SIG-M5 treated with dmso at 0.1 percent for 504 hours (cell line): Measurements from ENCODE around the gene TNFRSF13B.
"Not testable (repeated sequence)": the region's sequence is repeated elsewhere in the genome, so short reads cannot be mapped to it uniquely, and the experiment has no call there.

Experiments
- DNase-seq: peaks from one replicate; lab custom pipeline; 2025; ENCODE audit not compliant: unreplicated experiment; lab: John Stamatoyannopoulos, UW

Gene TNFRSF13B

DNA sequence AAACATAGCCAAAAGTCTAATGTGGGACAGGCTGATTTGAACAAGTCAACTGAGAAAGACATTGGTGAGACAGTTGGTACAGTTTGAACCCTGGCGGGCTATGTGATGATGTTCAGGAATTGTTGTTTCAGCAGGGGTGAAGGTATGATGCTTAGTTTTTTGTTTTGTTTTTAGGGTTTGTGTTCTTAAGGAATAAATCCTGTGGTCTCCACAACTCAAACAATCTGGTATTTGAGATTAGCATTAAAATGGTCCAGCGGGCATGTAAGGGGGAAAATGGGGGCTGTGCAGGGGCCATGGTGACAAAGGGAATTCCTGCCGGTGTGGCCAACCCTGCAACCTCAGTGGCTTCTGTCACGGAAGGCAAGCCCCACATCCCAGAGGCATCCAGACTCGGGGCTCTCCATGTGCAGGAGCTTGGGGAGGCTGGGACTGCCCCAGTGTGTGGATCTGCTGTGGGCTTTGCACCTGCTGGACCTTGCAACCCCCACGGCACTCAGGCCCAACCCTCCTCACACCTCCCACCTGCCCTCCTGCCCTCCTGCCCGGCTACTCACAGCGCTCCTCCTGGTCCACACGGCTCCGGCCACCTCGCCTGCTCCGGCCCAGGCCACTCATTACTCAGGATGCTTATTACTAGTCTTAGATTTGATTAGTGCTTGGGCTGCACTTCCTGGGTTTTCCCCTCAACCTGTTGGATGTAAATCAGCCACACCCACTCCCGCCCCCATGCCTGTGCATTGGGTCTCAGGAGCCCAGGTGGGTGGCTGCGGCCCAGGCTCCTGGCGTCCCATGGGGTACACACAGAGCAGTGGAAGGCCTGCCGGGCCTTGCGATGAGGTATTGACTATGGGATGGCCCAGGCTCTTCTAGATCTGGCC, at the start of gene TNFRSF13B:
TNFRSF13B (minus strand) TSS at position 661 of the 881 bp plus-strand sequence; CDS start at position 618, 43 bp downstream.
- no peak for DNase-seq

DNA sequence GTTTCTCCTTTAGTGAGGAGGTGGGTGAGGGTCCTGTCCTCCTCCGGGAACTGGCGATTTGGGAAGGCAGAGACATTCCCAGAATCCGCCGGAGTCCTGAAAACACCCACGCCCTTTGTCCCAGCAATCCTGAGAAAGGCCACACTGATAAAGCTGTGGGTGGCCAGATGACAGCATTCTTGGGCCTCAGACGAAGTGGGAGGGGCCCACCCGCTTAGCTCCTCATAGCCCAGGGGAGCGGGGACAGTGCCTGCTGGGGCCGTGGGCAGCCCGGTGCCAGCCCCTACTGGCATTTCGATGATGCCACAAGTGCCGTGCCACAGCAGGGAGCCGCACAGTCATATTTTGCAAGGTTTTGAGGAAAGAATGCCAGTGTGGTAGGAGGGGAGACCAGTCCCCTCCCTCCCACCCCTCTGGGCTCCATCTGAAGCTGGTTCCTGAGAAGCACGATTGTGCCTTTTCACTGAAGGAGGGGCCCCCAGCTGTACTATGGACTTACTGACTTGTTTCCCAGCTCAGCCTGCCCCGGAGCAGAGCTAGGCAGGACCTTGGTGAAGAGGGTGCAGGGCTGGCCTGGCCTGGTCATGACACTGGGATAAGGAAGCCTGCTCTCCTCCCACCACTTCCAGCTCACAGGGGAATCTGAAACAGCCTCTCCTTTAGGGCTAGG, 49.4 kb upstream of the TNFRSF13B start:
- DNase-seq: no peak

DNA sequence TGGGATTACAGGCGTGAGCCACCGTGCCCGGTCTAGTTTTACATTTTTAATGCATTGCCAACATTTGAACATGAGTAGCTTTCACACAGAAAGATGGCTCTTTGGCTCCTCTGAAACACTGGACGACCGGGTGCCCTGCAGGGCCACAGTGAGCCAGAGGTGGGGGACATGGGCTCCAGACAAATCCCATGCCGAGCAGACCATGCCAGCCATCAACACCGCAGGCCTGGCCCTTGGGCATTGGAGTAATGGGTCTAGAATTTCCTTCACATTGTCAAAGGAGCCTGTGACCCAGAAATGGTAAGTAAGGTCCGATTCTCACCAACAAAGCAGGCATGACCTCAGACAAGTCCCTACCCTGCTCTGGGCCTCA, 48.9 kb upstream of the TNFRSF13B start:
- no peak for DNase-seq

DNA sequence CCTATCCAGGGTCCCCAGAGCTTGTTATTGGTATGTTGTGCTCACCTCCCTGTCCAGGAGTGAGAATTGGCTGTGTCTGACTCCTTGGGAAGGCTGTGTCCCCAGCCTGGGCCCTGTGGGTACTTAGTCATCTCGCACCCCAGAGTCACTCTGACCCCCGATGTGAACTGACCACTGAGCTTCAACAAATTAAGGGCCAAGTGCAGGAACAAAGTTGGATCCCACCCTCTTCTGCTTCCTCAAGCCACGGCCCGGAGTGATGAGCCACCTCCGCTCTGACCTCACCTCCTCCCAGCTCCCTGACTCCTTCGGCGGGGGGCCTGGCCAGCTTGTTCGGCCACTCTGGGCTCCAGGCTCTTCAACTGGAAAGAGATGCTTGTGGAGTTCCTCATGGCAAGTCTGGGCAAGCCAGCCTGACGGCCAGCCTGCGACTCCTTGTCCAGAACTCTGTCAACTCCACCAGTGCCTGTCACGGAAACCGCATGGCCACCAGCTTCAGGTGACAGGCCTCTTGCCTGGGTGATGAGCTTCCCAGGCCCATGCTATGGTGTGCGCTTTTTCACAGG, 48.1 kb upstream of the TNFRSF13B start:
- no peak for DNase-seq

DNA sequence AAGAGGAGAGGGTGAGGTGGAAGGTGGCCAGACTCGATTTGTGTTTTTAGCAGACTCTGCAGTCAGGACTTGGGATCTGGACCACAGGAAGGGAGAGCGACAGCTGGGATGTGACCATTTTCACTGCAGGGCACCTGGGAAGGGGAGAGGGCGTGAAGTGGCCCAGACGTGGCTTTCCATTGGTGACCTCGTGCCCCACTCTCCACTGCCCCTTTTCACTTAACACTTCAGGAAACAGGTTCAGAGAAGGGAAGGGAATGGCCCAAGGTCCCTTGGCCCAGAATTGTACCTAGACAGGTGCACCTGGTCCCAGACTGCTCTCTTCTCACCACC, 47.5 kb upstream of the TNFRSF13B start:
- DNase-seq: no peak

DNA sequence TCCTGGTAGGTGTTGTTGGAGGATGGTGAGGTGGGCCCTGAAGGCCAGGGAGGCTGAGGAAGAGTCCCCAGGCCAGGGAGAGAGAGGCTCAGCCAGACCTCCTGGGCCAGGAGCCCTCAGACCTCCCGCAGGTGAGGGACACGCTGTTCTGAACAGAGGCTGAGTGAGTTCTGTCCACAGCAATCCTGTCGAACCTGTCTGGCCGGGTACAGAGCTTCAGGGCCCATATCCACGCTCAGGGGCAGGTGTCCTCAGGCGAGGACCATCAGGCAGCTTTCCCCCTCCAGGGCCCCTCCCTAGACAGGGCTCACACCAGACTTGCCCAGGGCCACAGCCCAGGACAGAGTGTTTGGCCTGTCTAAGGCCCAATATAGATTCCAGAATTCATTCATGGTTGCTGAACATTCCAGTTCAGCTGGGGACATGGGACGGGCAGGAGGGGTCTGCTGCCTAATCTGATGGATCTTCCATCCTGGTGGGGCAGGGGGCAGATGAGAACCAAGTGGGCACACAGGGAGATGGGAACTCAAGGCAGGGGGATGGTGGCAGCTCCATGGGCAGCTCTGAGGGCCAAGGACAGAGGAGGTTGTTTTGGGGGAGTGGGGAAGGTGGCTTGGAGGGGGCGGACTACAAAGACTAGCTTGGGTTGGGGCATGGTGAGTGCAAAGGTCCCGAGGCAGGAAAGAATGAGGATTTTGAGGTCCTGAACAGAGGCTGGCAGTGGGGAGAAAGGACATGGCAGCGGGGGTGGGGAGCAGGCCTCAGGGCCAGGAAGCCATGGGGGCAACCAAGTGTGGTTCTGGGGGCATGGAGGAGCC, 46.9 kb upstream of the TNFRSF13B start:
- peak; percentile 32 for DNase-seq

DNA sequence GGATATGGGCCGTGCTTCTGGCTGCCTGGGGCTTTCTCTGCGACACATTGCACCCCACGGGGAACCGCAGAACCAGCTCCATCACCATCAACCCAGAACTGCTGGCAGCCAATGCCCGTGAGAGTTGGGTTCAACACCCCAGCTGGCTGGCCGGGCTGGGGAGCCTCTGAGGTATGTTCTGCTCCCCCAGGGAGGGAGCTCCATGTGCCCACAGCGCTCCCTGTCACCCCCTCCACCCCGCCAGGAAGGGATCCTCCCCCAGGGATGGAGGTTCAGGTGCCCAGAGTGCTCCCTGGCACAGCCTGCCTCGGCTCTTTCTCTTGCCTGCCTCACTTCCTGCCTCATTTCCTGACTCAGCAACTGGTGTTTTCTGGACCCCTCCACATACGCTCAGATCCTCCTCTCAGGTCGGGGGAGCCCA, 46.1 kb upstream of the TNFRSF13B start:
- no peak for DNase-seq

DNA sequence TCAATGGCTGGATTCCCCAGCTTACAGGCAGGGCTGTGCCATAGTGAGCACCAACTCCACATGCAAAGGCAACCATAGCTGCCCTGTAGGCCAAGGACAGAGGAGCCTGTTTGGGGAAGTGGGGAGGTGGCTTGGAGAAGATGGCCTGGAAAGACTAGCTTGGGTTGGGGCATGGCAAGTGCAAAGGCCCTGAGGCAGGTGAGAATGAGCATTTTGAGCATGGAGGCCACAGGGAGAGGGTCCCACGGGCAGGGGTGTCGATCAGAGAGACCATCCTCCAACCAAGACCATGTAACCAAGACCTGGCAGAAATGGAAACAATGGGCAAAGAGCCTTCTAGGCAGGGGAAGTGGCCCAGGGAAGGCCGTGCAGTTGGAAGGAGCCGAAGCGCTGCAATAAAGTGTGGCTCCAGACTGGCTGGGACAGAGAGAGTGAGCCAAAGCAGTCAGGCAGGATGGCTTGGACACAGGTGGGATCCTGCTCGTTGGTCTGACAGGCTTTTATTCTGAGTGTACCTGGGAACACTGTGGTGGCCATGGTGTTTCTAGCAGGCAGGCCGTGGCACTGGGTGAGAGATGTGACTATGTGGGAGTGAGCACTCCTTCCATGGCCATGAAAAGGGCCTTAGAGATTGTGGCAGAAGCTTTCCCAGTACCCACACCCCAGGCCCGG, 45.6 kb upstream of the TNFRSF13B start:
- DNase-seq: no peak

DNA sequence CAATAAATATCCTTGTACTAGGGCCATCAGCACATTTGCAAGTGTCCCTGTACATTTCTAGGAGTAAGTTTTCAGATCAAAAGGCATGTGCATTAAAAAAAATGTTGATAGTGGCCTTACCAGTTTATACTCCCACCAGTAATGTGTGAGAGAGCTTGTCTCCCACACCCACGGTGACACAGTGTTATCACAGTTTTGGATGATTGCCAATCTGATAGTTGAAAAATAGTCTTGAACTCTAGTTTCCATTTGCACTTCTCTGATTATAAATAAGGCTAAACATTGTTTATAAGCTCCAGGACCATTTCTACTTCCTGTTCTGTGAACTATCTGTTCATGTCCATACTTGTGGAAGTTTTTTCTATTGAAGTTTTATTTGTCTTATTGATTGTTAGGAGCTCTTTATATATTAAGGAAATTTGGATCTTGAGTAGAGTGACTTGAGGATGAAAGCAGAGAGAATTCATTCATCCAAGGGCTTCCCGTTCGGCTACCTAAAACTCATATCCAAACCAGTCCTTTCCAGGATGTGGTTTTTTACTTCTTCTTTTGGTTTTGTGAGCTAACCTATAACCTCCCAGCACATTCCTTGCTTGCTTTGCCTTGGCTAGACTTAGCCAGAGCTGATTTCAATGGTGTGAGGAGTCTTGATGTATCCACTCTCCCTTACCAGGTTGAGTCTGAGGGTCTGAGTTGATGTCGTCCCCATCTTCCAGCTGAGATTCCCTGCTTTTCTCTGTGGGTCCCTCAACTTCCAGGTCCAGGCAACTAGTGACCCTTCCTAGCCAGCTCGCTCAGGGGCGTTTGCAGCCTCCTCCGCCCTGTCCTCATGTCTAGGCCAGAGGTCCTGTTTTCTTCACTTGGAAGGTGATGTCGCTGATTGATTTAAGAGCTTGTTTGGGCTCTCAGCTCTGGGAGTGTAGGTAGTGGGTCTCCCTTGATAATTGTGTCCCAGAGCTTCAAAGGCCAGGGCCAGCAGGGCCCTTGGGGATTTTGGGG, 44.6 kb upstream of the TNFRSF13B start:
- DNase-seq: peak; percentile 78

DNA sequence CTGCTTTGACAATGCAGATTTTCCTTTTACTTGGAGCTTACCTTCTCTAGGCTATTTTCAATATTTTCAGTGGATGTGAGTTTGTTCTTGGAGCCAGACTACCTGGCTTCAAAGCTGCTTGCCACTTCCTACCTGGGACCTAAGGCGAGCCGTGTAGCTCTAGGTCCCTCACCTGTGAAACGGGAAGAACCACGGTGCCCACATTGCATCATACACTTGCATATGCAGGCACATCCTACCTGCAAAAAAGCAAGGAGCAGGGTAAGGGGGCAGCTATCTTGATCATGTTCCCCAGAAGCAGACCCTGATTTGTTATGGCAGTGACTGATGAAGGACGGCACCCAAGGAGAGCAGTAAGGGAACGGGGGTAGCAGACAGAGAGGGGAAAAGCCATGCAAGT, 43.3 kb upstream of the TNFRSF13B start:
- no peak for DNase-seq

DNA sequence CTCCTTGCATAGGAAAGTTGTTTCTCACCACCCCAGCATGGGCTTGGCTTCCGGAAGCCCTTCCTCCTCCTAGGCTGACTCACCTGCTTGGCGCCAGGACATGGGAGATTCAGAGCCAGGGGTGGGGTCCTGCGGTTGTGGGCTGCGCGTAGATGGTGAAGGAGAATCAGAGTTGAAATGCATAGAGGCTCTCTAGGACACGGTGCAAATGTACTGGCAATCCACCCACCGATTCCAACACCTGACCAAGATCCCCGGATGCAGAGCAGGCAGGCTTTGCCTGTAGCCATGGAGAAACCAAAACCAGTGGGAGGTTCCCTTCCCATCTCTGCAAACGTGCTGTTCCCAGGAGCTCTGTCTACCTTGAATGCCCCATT, 42.8 kb upstream of the TNFRSF13B start:
- DNase-seq: not testable (repeated sequence)

DNA sequence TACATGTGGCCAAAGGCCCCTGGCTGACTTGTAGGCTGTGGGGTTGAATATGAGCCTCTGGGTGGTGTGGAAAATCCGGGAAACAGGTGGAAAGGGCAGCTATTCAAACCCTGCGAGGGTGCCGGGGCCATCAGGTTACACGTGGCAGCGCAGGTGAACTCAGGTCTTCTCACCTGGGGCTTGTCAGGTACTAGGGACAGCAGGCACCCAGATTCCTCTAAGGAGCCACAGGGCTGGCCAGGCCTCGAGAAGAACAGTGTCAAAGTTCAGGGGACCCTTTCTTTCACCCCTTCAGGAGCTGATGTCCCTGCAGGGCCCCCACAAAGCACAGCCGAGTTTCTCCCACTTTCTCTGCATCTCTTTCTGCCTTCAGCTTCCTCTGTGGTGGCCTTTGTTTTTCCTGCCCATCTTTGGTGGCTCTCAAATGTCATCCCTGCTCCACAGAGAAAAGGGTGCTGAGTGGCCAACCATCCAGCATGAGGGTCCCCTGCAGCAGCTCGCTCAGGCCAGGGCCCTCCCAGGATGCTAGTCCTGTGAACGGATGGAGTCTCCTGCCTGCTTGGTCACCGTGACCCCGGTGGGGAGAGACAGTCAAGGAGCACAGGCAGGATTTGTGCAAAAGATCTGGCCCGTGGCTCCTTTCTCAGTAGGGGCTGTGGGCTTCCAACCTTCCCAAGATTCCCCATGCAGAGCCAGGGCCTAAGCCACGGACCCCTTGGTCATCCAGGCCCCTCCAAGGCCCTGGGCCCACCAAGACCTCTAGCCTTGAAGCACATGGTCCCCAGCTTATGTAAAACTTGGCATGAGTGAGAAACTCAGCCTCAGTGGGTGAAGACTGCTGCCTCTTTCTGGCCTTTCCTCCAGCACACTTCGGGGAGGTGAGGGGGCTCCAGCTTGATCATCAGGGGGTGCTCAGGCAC, 42.2 kb upstream of the TNFRSF13B start:
- not testable (repeated sequence) for DNase-seq

DNA sequence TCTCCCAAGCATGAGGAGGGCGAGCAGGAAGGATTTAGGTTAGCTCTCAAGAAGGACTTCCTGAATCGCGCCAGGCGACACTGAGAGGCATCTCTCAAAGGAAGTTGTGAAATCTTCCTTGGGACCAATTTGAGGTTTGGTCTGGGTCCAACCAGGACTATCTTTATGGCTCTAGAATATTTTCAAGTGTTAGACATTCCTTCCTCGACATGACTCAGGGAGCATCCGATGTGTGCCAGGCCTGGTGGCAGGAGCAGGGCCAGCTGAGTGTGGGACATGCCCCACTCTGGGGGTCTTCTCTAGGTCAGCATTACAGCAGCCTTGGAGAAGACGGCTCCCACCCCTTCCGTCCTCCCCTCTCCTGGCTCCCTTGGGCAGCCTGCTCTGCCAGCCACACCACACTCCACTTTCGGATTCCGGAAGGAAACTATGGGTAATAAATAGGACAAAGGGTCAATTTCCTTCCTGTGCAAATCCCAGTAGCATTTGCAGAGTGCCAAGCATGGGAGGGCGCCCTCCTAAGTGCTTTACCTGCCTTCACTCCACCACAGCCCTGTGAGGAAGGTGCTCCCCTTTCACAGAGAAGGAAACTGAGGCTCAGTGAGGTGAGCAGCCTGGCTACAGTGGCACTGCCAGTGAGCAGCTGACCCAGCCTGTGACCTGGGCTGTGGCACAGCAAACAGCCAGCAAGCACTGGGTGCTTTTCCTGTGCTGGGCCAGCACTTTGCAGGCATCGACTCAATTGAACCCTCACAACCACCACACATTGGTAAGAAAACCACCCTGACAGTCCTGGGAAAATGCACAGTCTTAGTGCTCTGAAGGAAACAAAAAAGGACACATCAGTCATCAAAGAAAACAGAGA, 39.4 kb upstream of the TNFRSF13B start:
- DNase-seq: not testable (repeated sequence)

DNA sequence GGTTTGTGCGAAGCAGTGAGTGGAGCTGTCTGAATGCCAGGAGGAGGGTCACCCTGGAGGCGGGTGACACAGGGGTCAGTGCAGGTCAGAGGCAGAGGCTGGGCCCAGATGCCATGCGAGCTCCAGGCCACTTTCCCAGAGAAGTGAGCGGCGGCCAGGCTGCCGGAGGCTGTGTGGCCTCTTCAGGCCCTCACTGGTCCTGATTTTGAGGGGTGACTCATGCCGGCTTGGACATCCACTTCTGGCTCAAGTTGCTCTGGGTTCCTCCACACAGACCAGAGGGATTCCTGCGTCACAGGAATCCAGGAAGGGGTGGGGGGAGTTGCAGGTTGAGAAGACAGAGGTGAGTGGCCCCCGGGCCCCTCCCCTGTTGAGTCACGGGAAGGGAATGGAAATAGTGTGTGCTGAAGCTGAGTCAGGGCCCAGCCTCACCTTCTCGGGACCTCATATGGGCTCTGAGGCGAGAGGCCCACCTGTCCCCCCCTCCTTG, 38.7 kb upstream of the TNFRSF13B start:
- not testable (repeated sequence) for DNase-seq

DNA sequence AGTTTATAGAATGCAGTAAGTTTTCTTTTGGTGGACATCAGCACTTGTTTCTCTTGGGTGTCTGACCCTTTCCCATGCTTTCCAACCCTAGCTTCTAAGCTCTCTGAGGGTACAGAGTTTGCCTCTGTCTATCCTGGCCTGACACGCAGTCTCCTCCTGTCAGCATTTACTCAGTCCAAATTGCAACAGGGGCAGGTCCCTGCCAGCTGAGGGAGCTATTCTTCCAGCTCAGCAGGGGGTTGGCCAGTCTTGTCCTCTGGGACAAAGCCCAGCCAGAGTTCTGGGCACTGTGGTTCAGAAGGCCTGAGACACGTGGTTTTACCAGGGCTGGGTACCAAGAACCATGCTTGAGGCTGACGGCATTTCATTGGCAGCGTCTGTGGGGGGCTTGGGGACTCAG, 38.1 kb upstream of the TNFRSF13B start:
- DNase-seq: not testable (repeated sequence)

DNA sequence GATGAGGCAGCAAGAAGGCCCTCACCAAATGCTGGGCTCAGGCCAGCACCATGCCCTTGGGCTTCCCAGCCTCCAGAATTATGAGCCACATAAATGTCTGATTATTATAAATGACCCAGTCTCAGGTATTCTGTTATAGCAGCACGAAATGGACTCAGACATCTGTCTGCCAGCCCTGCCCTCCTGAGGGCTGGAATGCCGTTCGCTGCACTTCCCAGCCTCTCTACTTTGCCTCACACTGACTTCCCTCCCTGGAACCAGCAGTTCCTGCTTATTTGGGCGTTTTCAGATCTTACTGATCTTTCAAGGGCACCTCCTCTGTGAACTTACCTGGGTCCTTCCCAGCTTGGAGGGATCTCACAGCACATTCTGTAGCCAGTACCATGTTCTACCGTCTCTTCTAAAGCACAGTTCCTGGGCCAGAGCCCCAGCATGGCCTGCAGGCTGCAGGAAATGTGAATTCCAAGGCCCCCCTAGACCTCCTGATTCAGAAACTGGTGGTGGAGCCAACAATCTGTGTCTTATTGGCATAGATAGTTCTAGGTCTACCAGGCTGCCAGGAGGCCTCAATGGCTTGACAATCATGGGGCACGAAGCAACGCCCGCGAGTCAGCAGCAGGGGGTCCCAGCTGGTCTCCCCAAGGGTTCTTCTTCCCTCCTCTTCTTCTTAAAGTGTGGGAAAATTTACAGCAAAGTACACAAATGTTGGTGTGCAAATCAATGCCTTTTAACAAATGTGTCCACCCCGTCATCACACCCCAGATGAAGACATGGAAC, 36.9 kb upstream of the TNFRSF13B start:
- DNase-seq: not testable (repeated sequence)

DNA sequence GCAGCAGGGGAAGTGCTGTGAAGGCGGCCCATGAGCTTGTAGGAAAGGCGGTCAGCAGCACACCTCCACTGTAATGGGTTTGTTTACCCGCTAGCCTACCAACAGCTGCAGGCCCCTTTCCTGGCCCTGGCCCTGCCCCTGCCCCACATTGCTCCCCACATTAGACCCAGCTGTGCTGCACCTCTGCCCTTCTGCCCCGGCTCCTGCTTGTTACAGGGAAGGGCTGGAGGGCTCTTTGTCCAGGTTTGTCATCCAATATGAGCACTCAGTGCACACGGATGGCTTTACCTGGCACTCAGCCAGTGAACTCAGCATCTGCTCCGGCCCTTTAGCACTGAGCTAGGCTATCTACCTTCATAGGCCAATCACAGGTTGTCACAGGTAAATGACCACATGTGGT, 36.0 kb upstream of the TNFRSF13B start:
- not testable (repeated sequence) for DNase-seq
